GM20000 (cell line): ENCODE measurements around the gene XRCC3.

Experiments used
- DNase-seq: peaks from one replicate; pipeline ENCODE4 v3.0.0; 2012; ENCODE audit warnings: low spot score
- CTCF ChIP-seq: IDR thresholded peaks from 2 replicates; pipeline ENCODE4 v1.5.1; 2012; ENCODE audit warnings: mild to moderate bottlenecking, control low read depth; ENCODE audit errors: extremely low read depth, missing control alignments

Gene XRCC3

GRCh38 chr14:103725001-103725682 lies 9.9 kb upstream of the XRCC3 start:
- no peak for DNase-seq
- TF ChIP-seq CTCF: no peak

- no peak for TF ChIP-seq CTCF
- DNase-seq: no peak
Measured at GRCh38 chr14:103724116-103724515, 8.9 kb upstream of the XRCC3 start.

- TF ChIP-seq CTCF: no peak
- no peak for DNase-seq
Measured at GRCh38 chr14:103723748-103724081, 8.5 kb upstream of the XRCC3 start.

- no peak for TF ChIP-seq CTCF
- no peak for DNase-seq
Measured at GRCh38 chr14:103721334-103722120, 6.3 kb upstream of the XRCC3 start.

- DNase-seq: no peak
- no peak for TF ChIP-seq CTCF
Measured at GRCh38 chr14:103719751-103720150, 4.5 kb upstream of the XRCC3 start.

- TF ChIP-seq CTCF: no peak
- DNase-seq: no peak
Measured at GRCh38 chr14:103718572-103718971, 3.3 kb upstream of the XRCC3 start.

GRCh38 chr14:103716899-103717411 lies 1.7 kb upstream of the XRCC3 start:
- DNase-seq: no peak
- no peak for TF ChIP-seq CTCF
